ENCODE results near the gene AKR1C2.

DNA sequence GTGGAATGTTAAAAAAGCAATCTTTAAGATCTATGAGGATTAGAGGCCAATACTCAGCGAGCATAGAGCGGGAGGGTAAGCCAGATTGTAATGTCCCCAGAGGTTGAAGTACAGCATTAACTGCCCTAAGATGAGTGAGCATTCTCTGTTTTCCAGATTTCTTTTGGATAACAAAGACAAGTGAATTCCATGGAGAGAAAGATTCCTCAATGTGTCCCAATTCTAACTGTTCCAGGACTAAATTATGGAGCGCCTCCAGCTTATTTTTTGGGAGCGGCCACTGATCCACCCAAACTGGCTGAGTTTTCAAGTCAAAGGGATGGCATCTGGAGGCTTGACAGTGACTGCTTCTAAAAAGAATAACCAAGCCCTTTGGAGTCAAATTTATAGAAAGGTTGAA, 39.3 kb upstream of the AKR1C2 start:
- TF ChIP-seq, protein P1, sequence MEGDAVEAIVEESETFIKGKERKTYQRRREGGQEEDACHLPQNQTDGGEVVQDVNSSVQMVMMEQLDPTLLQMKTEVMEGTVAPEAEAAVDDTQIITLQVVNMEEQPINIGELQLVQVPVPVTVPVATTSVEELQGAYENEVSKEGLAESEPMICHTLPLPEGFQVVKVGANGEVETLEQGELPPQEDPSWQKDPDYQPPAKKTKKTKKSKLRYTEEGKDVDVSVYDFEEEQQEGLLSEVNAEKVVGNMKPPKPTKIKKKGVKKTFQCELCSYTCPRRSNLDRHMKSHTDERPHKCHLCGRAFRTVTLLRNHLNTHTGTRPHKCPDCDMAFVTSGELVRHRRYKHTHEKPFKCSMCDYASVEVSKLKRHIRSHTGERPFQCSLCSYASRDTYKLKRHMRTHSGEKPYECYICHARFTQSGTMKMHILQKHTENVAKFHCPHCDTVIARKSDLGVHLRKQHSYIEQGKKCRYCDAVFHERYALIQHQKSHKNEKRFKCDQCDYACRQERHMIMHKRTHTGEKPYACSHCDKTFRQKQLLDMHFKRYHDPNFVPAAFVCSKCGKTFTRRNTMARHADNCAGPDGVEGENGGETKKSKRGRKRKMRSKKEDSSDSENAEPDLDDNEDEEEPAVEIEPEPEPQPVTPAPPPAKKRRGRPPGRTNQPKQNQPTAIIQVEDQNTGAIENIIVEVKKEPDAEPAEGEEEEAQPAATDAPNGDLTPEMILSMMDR (tag by site-specific recombination; IDR thresholded peaks at IDR 0.05), result no peak
- no peak for TF ChIP-seq ZBTB8A (tag by site-specific recombination; IDR thresholded peaks at IDR 0.05)
- TF ChIP-seq TCF7L2 (IDR thresholded peaks at IDR 0.05; ENCODE audit: borderline replicate concordance, low read depth, low read length), result no peak
- no peak for TF ChIP-seq TRIM28 (IDR thresholded peaks at IDR 0.05; ENCODE audit: borderline replicate concordance, low read length)
- no peak for TF ChIP-seq ZNF423 (tag by site-specific recombination; IDR thresholded peaks at IDR 0.05)
- TF ChIP-seq ZBTB7A (tag by site-specific recombination; IDR thresholded peaks at IDR 0.05; ENCODE audit: low read depth), result no peak
- TF ChIP-seq, protein P2, sequence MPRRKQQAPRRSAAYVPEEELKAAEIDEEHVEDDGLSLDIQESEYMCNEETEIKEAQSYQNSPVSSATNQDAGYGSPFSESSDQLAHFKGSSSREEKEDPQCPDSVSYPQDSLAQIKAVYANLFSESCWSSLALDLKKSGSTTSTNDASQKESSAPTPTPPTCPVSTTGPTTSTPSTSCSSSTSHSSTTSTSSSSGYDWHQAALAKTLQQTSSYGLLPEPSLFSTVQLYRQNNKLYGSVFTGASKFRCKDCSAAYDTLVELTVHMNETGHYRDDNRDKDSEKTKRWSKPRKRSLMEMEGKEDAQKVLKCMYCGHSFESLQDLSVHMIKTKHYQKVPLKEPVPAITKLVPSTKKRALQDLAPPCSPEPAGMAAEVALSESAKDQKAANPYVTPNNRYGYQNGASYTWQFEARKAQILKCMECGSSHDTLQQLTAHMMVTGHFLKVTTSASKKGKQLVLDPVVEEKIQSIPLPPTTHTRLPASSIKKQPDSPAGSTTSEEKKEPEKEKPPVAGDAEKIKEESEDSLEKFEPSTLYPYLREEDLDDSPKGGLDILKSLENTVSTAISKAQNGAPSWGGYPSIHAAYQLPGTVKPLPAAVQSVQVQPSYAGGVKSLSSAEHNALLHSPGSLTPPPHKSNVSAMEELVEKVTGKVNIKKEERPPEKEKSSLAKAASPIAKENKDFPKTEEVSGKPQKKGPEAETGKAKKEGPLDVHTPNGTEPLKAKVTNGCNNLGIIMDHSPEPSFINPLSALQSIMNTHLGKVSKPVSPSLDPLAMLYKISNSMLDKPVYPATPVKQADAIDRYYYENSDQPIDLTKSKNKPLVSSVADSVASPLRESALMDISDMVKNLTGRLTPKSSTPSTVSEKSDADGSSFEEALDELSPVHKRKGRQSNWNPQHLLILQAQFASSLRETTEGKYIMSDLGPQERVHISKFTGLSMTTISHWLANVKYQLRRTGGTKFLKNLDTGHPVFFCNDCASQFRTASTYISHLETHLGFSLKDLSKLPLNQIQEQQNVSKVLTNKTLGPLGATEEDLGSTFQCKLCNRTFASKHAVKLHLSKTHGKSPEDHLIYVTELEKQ (tag by site-specific recombination; IDR thresholded peaks at IDR 0.05; ENCODE audit: borderline replicate concordance), result no peak
- TF ChIP-seq, protein P3, sequence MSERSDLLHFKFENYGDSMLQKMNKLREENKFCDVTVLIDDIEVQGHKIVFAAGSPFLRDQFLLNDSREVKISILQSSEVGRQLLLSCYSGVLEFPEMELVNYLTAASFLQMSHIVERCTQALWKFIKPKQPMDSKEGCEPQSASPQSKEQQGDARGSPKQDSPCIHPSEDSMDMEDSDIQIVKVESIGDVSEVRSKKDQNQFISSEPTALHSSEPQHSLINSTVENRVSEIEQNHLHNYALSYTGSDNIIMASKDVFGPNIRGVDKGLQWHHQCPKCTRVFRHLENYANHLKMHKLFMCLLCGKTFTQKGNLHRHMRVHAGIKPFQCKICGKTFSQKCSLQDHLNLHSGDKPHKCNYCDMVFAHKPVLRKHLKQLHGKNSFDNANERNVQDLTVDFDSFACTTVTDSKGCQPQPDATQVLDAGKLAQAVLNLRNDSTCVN (tag by site-specific recombination; optimal IDR thresholded peaks at IDR 0.05), result no peak
- no peak for TF ChIP-seq KLF10 (tag by site-specific recombination; IDR thresholded peaks at IDR 0.05)
- TF ChIP-seq, protein P4, sequence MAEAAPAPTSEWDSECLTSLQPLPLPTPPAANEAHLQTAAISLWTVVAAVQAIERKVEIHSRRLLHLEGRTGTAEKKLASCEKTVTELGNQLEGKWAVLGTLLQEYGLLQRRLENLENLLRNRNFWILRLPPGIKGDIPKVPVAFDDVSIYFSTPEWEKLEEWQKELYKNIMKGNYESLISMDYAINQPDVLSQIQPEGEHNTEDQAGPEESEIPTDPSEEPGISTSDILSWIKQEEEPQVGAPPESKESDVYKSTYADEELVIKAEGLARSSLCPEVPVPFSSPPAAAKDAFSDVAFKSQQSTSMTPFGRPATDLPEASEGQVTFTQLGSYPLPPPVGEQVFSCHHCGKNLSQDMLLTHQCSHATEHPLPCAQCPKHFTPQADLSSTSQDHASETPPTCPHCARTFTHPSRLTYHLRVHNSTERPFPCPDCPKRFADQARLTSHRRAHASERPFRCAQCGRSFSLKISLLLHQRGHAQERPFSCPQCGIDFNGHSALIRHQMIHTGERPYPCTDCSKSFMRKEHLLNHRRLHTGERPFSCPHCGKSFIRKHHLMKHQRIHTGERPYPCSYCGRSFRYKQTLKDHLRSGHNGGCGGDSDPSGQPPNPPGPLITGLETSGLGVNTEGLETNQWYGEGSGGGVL (tag by site-specific recombination; IDR thresholded peaks at IDR 0.05), result no peak
- TF ChIP-seq ZNF501 (tag by site-specific recombination; IDR thresholded peaks at IDR 0.05), result no peak
- TF ChIP-seq ZNF600 (tag by site-specific recombination; IDR thresholded peaks at IDR 0.05), result no peak
- no peak for TF ChIP-seq SP2 (tag by site-specific recombination; IDR thresholded peaks at IDR 0.05)
